Mucosa of stomach (tissue), 1 donor: ENCODE results near the gene SNRNP25.

Experiments
- H3K27me3 ChIP-seq: one replicate; pipeline ENCODE4 v1.7.0; 2013; ENCODE audit warnings: mild to moderate bottlenecking, low read length; ENCODE audit not compliant: control insufficient read depth, insufficient read depth
- H3K36me3 ChIP-seq: one replicate; pipeline ENCODE4 v1.7.0; 2013; ENCODE audit warnings: low read length; ENCODE audit not compliant: control insufficient read depth, insufficient read depth
- H3K4me1 ChIP-seq: one replicate; pipeline ENCODE4 v1.7.0; 2013; ENCODE audit warnings: mild to moderate bottlenecking, low read length; ENCODE audit not compliant: control insufficient read depth, insufficient read depth
- H3K4me3 ChIP-seq: one replicate; pipeline ENCODE4 v1.7.0; 2013; ENCODE audit warnings: low read length
- H3K9ac ChIP-seq: one replicate; pipeline ENCODE4 v1.7.0; 2013; ENCODE audit warnings: mild to moderate bottlenecking, low read length, moderate library complexity
- H3K9me3 ChIP-seq: one replicate; pipeline ENCODE4 v1.7.0; 2013; ENCODE audit warnings: mild to moderate bottlenecking, low read length, moderate library complexity; ENCODE audit not compliant: control insufficient read depth
- donor health status: Pancreatic carcinoma.

The SNRNP25 gene

DNA sequence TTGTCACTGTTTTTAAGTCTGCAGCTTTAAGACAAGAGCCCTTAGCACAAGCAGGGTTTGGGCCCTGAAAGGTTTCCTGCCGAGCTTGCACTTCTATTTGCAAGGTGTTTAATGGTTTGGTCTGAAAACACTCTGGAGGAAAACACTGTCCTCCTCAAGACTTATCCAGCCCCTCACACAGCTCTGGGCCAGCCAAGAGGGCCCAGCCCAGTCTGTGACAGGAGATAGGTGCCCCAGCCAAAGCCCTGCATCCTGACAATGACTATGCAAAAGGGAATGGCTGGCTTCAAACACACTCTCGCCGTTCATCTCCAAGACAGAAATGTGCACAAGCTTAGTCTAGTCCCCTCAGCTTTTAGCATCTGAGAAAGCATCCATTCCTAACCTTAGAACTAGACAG lies 51.3 kb downstream of the SNRNP25 start:
- no peak overlapping the region for H3K4me3 ChIP-seq
- H3K9ac ChIP-seq: no peak overlapping the region
- H3K27me3 ChIP-seq: no peaks in the 10 kb centered on the region
- no peaks in the 10 kb centered on the region for H3K36me3 ChIP-seq
- H3K9me3 ChIP-seq: no peaks in the 10 kb centered on the region
- H3K4me1 ChIP-seq: no peaks in the 10 kb centered on the region

GRCh38 chr16:105521-105920 lies 51.9 kb downstream of the SNRNP25 start:
- Histone ChIP-seq H3K27me3 (no peaks in the 10 kb centered on the region), H3K4me3 (no peak overlapping the region), H3K36me3 (no peaks in the 10 kb centered on the region), H3K9me3 (no peaks in the 10 kb centered on the region), H3K9ac (no peak overlapping the region), H3K4me1 (no peaks in the 10 kb centered on the region)

- no peaks in the 10 kb centered on the region for H3K4me1 ChIP-seq
- H3K9me3 ChIP-seq: no peaks in the 10 kb centered on the region
- H3K9ac ChIP-seq: no peak overlapping the region
- no peaks in the 10 kb centered on the region for H3K36me3 ChIP-seq
- H3K4me3 ChIP-seq: no peak overlapping the region
- no peaks in the 10 kb centered on the region for H3K27me3 ChIP-seq
Observed at GRCh38 chr16:106623-107324, 53.1 kb downstream of the SNRNP25 start.
